Lower leg skin (tissue), 4 donors: Measurements from ENCODE around the gene DNAAF8. TPM values are rescaled to one million over a fixed set of nuclear protein-coding genes. Genes with fewer than 3 reads are reported as not detected.
A peak's percentile ranks its signal among the peaks of the same experiment; 100 is the strongest.
"Not testable (repeated sequence)": the region's sequence is repeated elsewhere in the genome, so short reads cannot be mapped to it uniquely, and the experiment has no call there.

Experiments
- DNase-seq, 2 donors: peaks; one replicate each; pipeline ENCODE4 v3.0.0-alpha.2; 2019; ENCODE audit warnings: low spot score in 2 of 2
- H3K4me3 ChIP-seq: fragments of 200-600 bp; sonication (generic); 2 replicates; pipeline ENCODE4 v1.5.1; 2017; ENCODE audit warnings: mild to moderate bottlenecking, low read depth; ENCODE audit not compliant: poor library complexity, severe bottlenecking
- POLR2A ChIP-seq, 2 donors: fragments of 450-650 bp; IDR thresholded peaks; one replicate each; pipeline ENCODE4 v1.6.1; 2016 to 2017; ENCODE audit warnings: antibody characterized with exemption in 2 of 2, mild to moderate bottlenecking in 1 of 2, moderate library complexity in 1 of 2
- WGBS, 2 donors: methylation state at CpG; one replicate each; pipeline ENCODE4 v1.1.5; 2018; 5-methylcytosine and 5-hydroxymethylcytosine counted together
- intact Hi-C: fragments of 100-400 bp; cut with DNase I; formaldehyde crosslinking; loops from one replicate; pipeline ENCODE4 v1.15.0; 2023; ENCODE audit warnings: low total_unique reads
- total RNA-seq, 4 donors: library from RNA; depleted of rRNA; stranded (reverse); fragments of >200 nt; gene quantifications; one replicate each; pipeline ENCODE4 v1.1.0, GENCODE V29; 2016
- TF ChIP-seq, protein P1 (sequence below), 3 donors: fragments of 450-650 bp; IDR thresholded peaks; one replicate each; pipeline ENCODE4 v1.5.1; 2016; ENCODE audit warnings: antibody characterized with exemption in 3 of 3, mild to moderate bottlenecking in 3 of 3, moderate library complexity in 2 of 3

DNAAF8 gene
- total RNA-seq, 4 donors from 2014 or later: 0.16 to 1.4 TPM; not detected in 2

DNA sequence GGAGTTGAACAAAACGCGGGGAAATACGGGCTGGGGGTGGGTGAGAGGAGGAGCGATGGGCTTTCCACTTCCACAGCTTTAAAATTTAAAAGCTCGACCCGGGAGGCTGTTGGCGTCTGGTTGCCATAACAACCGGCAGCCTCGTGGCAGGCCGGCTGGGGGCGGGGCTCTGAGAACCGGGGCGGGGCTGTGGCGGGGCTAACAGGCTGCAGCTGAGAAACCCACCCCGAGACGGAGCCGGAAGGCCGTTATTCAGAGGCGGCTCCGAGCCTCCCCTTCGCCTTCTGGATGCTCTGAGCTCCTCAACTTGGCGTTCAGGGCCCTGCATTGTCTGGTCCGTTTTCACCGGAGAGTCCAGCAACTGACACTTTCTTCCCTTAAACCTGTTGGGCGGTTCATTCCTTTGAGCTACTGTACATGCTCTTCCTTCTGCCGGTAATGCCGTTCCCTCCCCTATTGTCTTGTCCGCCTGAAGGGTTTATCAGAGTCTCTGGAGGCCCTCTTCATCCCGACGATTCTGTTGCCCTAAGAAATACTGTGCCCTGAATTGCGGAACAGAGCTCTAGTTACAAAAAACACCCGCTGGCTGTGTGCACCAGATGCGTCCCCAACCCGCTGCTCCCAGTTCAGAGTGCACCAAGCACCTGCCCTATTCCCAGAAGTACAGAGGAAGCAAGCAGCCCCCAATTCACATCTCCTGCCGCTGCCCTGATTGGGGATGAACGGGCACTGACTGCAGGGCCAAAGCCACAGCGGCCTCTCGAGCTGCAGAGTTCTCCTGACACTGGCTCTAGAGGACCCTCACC is 596 bp downstream of the DNAAF8 start:
- DNase-seq: peak; percentile 83 to 97
- TF ChIP-seq, protein P1, sequence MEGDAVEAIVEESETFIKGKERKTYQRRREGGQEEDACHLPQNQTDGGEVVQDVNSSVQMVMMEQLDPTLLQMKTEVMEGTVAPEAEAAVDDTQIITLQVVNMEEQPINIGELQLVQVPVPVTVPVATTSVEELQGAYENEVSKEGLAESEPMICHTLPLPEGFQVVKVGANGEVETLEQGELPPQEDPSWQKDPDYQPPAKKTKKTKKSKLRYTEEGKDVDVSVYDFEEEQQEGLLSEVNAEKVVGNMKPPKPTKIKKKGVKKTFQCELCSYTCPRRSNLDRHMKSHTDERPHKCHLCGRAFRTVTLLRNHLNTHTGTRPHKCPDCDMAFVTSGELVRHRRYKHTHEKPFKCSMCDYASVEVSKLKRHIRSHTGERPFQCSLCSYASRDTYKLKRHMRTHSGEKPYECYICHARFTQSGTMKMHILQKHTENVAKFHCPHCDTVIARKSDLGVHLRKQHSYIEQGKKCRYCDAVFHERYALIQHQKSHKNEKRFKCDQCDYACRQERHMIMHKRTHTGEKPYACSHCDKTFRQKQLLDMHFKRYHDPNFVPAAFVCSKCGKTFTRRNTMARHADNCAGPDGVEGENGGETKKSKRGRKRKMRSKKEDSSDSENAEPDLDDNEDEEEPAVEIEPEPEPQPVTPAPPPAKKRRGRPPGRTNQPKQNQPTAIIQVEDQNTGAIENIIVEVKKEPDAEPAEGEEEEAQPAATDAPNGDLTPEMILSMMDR (IDR thresholded peaks at IDR 0.05): no peak
- no peak for TF ChIP-seq POLR2A (IDR thresholded peaks at IDR 0.05)
- 7 to 8% methylated on average over 36 to 38 of the region's 38 CpGs for WGBS, 2 donors
- H3K4me3 ChIP-seq: peak overlapping the region; percentile 78
- intact Hi-C loops: no loop called here

DNA sequence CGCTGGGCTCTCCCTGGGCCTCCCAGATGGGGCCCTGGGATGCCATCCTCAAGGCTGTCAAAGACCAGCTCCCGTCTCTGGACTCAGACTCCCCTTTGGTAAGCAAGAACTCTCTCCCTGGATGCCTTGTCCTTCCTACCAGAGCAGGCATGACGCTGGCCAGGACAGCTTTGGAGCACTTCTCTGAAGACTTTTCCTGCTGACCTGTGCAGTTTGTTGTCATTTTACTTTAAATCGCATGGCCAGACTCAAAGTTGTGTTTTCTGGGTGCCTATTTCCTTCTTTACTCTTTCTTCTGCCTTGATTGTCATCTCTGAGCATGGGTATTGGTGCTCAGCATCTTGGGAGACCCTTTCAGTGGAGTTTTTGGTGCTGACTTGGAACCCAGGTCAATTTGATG is 2.2 kb downstream of the DNAAF8 start:
- TF ChIP-seq, protein P1 (IDR thresholded peaks at IDR 0.05): no peak
- TF ChIP-seq POLR2A (IDR thresholded peaks at IDR 0.05): no peak
- DNase-seq: no peak
- 86 to 95% methylated on average over 4 of the region's 4 CpGs for WGBS, 2 donors
- H3K4me3 ChIP-seq: no peak overlapping the region
- intact Hi-C loops: no loop called here

DNA sequence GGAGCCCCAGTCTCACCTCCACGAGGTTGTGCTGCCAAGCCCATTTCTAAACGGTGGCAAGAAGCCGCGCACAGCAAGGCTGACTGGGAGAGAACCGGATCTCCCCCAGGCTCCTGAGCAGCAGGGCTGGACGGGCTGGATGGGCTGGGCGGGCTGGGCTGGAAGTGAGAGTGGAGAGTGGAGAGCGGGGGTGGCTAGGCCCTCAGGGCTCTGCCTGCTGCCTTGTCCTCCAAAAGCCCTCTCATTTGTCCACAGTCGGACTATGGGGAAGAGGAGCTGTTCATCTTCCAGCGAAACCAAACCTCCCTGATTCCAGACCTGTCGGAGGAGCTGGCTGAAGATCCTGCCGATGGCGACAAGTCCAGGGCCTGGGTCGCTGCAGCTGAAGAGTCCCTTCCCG is 3.2 kb downstream of the DNAAF8 start:
- intact Hi-C loops: no loop called here

DNA sequence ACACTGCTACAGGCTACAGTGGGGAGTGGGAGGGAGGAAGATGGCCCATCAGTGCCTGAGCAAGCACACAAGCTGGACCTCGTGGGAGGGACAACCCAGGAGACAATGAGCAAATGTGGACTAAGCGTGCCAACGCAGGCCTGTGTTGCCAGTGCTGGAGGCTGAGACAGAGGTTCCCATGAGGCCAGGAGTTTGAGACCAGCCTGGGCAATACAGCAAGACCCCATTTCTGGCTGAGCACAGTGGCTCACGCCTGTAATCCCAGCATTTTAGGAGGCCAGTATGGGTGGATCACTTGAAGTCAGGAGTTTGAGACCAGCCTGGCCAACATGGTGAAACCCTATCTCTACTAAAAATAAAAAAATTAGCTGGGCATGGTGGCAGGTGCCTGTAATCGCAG is 4.0 kb downstream of the DNAAF8 start:
- intact Hi-C loops, H3K4me3 ChIP-seq, DNase-seq: not testable (repeated sequence)
- WGBS, 2 donors: 75 to 80% methylated on average over 5 of the region's 5 CpGs

More for the DNA sequence above, 3.2 kb downstream of the DNAAF8 start:
- 63 to 71% methylated on average over 14 to 15 of the region's 15 CpGs for WGBS, 2 donors
- H3K4me3 ChIP-seq: no peak overlapping the region
- DNase-seq: no peak
- TF ChIP-seq, protein P1 (IDR thresholded peaks at IDR 0.05): no peak
- no peak for TF ChIP-seq POLR2A (IDR thresholded peaks at IDR 0.05)

DNA sequence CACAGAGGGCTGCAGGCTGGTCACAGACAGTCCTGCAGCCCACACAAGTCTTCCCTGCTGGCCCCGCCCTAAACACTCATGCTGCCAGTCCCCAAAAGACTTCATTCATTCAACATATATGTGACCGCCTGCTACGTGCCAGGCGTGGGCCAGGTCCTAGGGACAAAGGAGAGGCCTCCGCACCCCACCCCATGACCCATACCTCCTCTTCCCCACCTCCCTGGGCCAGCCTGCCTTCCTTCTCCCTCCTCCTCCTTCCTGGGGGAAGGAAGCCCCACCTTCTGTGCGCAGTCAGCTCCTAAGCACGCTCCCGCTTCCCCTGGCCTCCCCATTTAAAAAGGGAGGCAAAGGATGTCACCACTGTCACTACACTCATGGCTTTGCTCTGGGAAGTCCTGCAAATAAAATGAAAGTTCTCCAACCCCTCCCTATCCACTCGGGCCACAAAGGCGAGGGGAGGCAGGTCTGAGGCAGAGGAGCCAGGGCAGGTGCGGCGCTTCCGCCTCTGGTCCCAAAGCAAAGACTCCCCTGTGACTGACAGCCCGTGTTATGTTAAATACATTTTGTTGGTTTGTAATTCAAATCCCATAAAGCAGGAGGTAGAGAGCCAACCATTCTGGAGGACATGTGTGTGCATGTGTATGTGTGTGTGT is 9.0 kb downstream of the DNAAF8 start:
- DNase-seq: no peak
- 18 to 28% methylated on average over 14 of the region's 14 CpGs for WGBS, 2 donors
- intact Hi-C loops: no loop called here
- no peak overlapping the region for H3K4me3 ChIP-seq
- TF ChIP-seq, protein P1 (IDR thresholded peaks at IDR 0.05): no peak
- no peak for TF ChIP-seq POLR2A (IDR thresholded peaks at IDR 0.05)

DNA sequence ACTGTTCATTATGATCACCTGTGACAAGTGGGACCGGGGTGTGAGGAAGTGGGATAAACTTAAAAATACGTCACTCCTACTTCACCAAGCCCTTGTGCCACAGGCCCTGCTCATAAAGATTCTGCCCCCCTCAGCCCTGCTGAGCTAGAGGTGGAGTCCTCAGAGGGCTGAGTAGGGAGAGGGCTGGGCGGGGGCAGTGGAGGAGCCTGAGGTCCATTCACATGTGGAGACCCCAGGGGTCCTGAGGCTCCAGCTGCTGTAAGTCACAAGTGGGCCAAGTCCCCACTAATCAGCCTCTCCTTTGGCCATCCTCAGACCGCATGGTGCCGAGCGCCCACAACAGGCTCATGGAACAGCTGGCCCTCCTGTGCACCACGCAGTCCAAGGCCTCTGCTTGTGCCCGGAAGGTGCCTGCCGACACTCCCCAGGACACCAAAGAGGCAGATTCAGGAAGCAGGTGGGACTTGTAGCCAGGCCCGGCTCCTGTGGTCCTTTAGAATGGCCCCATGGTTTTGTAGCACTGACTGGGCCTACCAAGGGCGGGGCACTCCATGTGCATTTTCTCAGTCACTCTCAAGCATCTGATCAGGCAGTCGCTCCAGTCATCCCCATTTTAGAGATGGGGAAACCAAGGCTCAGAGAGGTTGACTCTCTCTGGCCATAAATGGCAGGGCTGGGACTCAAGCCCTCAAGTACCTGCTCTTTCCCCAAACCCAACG is 10.4 kb downstream of the DNAAF8 start:
- WGBS, 2 donors: 75 to 77% methylated on average over 9 to 13 of the region's 13 CpGs
- intact Hi-C loops: no loop called here
- TF ChIP-seq, protein P1 (IDR thresholded peaks at IDR 0.05): no peak
- no peak for TF ChIP-seq POLR2A (IDR thresholded peaks at IDR 0.05)
- DNase-seq: no peak
- H3K4me3 ChIP-seq: no peak overlapping the region
